Fibroblast of lung (primary cell): ENCODE data around the gene GDF10.

ENCODE experiments used
- EZH2 ChIP-seq: IDR thresholded peaks from 2 replicates; pipeline ENCODE4 v1.5.1; 2012; ENCODE audit warnings: low read length, control low read depth, mild to moderate bottlenecking; ENCODE audit errors: missing control alignments
- TF ChIP-seq, protein P1 (sequence below), 2 donors: IDR thresholded peaks in 1 of 2; conservative IDR thresholded peaks in 1 of 2; 1 replicate in 1 of 2; 2 replicates in 1 of 2; pipeline ENCODE4 v1.5.1; 2011 to 2012; ENCODE audit warnings: low read length in 2 of 2, control low read depth in 1 of 2, inconsistent platforms in 1 of 2, low read depth in 1 of 2, mild to moderate bottlenecking in 1 of 2

DNA sequence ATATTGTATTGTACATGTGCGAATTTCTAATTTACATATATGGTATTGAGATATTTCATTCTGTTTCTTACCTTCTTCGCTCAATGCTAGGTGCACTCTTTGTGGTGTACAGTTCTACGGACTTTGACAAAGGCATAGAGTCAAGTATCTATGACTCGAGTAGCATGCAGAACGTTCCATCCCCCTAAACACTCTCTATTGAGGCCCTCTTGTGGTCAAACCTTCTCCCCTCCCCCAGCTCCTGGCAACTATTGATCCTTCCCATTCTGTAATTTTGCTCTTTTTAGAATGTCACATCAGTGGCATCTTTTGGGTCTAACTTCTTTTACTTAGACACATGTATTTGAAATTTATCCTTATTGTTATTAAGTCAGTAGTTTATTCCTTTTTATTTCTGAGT, 30.7 kb upstream of the GDF10 start:
- TF ChIP-seq EZH2: no peak
- TF ChIP-seq, protein P1, sequence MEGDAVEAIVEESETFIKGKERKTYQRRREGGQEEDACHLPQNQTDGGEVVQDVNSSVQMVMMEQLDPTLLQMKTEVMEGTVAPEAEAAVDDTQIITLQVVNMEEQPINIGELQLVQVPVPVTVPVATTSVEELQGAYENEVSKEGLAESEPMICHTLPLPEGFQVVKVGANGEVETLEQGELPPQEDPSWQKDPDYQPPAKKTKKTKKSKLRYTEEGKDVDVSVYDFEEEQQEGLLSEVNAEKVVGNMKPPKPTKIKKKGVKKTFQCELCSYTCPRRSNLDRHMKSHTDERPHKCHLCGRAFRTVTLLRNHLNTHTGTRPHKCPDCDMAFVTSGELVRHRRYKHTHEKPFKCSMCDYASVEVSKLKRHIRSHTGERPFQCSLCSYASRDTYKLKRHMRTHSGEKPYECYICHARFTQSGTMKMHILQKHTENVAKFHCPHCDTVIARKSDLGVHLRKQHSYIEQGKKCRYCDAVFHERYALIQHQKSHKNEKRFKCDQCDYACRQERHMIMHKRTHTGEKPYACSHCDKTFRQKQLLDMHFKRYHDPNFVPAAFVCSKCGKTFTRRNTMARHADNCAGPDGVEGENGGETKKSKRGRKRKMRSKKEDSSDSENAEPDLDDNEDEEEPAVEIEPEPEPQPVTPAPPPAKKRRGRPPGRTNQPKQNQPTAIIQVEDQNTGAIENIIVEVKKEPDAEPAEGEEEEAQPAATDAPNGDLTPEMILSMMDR (conservative IDR thresholded peaks at IDR 0.05 in 1 of 2, IDR thresholded peaks at IDR 0.05 in 1 of 2; ENCODE audit: low read depth in 1 of 2, low read length in 2 of 2): peak in 1 of 2 donors; percentile 45
